ENCODE results near the gene LLGL2. TPM values are rescaled to one million over a fixed set of nuclear protein-coding genes. Genes with fewer than 3 reads are reported as not detected.

LLGL2 gene
- total and polyA plus RNA-seq, 10 of the 15 experiments (the other 5 are each of a cell fraction or from before 2014, with no cell fraction given) = 0.21 to 9.9 (median 4.5) TPM

GRCh38 chr17:75503337-75503950, 22.1 kb upstream of the LLGL2 start:
- H3K36me3 ChIP-seq (ENCODE audit: control insufficient read depth in 2 of 2, insufficient read depth in 2 of 2, low read length in 1 of 2) = no peaks in the 10 kb centered on the region; a peak in 2 of 4 replicates
- H3K9ac ChIP-seq (ENCODE audit: control insufficient read depth, insufficient read depth, low read length) = no peak overlapping the region
- no peak overlapping the region for H3K4me3 ChIP-seq
- H3K4me1 ChIP-seq (ENCODE audit: control insufficient read depth, insufficient read depth, low read length) = no peaks in the 10 kb centered on the region
- H4K20me1 ChIP-seq (ENCODE audit: control insufficient read depth, insufficient read depth) = no peaks in the 10 kb centered on the region
- ChIA-PET RAD21 (ENCODE audit: unreplicated experiment) (interaction anchor here (0.5 to 1.0 kb wide), 3 partner anchors 13 to 24 kb away, joined by 3 read pairs; partner anchors contain the start of gene TSEN54), CTCF (interaction anchor here (0.6 to 1.6 kb wide), 4 partner anchors 10 to 76 kb away, joined by 3 to 6 read pairs (median 4); partner anchors contain the start of gene TSEN54), SMC1A (ENCODE audit: uncharacterized antibody, unreplicated experiment) (interaction anchor here (1.4 kb wide), 1 partner anchor 44 kb away, joined by 4 read pairs; no protein-coding TSS in a partner anchor), POLR2A (no interaction called here)
- FAIRE-seq (no peak), ATAC-seq (no peak), DNase-seq (ENCODE audit: low read depth, low spot score) (no peak)
- H3K4me2 ChIP-seq (ENCODE audit: control insufficient read depth, insufficient read depth) = no peak overlapping the region
- intact Hi-C loops (cut with micrococcal nuclease; ENCODE audit: unreplicated experiment) = no loop called here
- no peaks in the 10 kb centered on the region for H3K9me3 ChIP-seq (replicated peaks; ENCODE audit: control insufficient read depth, insufficient read depth, low read length)
- WGBS (ENCODE audit: insufficient coverage, insufficient replicate concordance, low lambda C conversion rate, missing lambda C conversion rate) = 65% methylated on average over 18 of the region's 23 CpGs
- in situ Hi-C loops (cut with MboI) = no loop called here
- H3K27me3 ChIP-seq (replicated peaks in 1 of 2; ENCODE audit: control insufficient read depth in 2 of 2, insufficient read depth in 2 of 2, low read length in 1 of 2) = no peaks in the 10 kb centered on the region
- H3K27ac ChIP-seq (ENCODE audit: control insufficient read depth, insufficient read depth) = no peak overlapping the region
- H3K79me2 ChIP-seq (ENCODE audit: control insufficient read depth, insufficient read depth, low read length) = no peaks in the 10 kb centered on the region
- no TSS peak for BruUV-seq (replicated peaks)
- H2AFZ ChIP-seq (ENCODE audit: control insufficient read depth, low read depth, low read length) = no peak overlapping the region
- TF ChIP-seq MAX (IDR thresholded peaks at IDR 0.05; ENCODE audit: low read depth, low read length) = no peak
- no peak for TF ChIP-seq SMARCA5 (IDR thresholded peaks at IDR 0.05)
- no peak for TF ChIP-seq E2F4 (IDR thresholded peaks at IDR 0.05; ENCODE audit: low read depth, low read length)
- TF ChIP-seq KDM1A (IDR thresholded peaks at IDR 0.05; ENCODE audit: borderline replicate concordance) = no peak
- TF ChIP-seq ZZZ3 (IDR thresholded peaks at IDR 0.05; ENCODE audit: control insufficient read depth, insufficient read length, low read depth) = no peak
